Mesodermal cell (in vitro differentiated cells): ENCODE measurements around the gene UTP15.

ENCODE experiments used
- H3K27ac ChIP-seq: 2 replicates; pipeline ENCODE4 v1.7.0; 2013; ENCODE audit warnings: mild to moderate bottlenecking, low read depth, low read length, moderate library complexity; ENCODE audit not compliant: severe bottlenecking
- H3K36me3 ChIP-seq: 2 replicates; pipeline ENCODE4 v1.7.1; 2013; ENCODE audit warnings: mild to moderate bottlenecking, low read length, moderate library complexity; ENCODE audit not compliant: control insufficient read depth, insufficient read depth
- H3K4me1 ChIP-seq: one replicate; pipeline ENCODE4 v1.7.1; 2013; ENCODE audit warnings: mild to moderate bottlenecking, low read length; ENCODE audit not compliant: insufficient read depth, control insufficient read depth, poor library complexity, severe bottlenecking
- H3K4me3 ChIP-seq: 2 replicates; pipeline ENCODE4 v1.7.0; 2013; ENCODE audit warnings: low read length, control low read depth, mild to moderate bottlenecking; ENCODE audit not compliant: insufficient read depth, poor library complexity, severe bottlenecking; ENCODE audit errors: extremely low read depth
- H3K9me3 ChIP-seq: 2 replicates; pipeline ENCODE4 v1.7.1; 2013; ENCODE audit warnings: mild to moderate bottlenecking, low read length, moderate library complexity; ENCODE audit not compliant: control insufficient read depth
- WGBS, 2 experiments: methylation state at CpG; one replicate each; pipeline ENCODE4 v1.1.5; 2013; ENCODE audit warnings: missing lambda C conversion rate in 2 of 2; ENCODE audit not compliant: insufficient coverage in 2 of 2; 5-methylcytosine and 5-hydroxymethylcytosine counted together

Gene UTP15

GRCh38 chr5:73564675-73565074 is 868 bp upstream of the UTP15 start:
- peak overlapping the region; percentile 73 for H3K4me3 ChIP-seq
- peaks cover 37% of the 10 kb centered on the region for H3K36me3 ChIP-seq
- H3K9me3 ChIP-seq: no peaks in the 10 kb centered on the region
- peaks cover 8% of the 10 kb centered on the region for H3K4me1 ChIP-seq
- H3K27ac ChIP-seq: peak overlapping the region; percentile 74
- WGBS, 2 experiments: 11% methylated on average over 9 of the region's 9 CpGs

- peaks cover 8% of the 10 kb centered on the region for H3K4me1 ChIP-seq
- WGBS, 2 experiments: 0 to 3% methylated on average over 2 to 7 of the region's 8 CpGs
Measured at GRCh38 chr5:73565969-73566547, 515 bp downstream of the UTP15 start.

GRCh38 chr5:73582285-73583145 is 17.0 kb downstream of the UTP15 start:
- no peaks in the 10 kb centered on the region for H3K9me3 ChIP-seq
- WGBS, 2 experiments: no CpG with 5 or more reads among the region's 3 CpGs
- H3K4me3 ChIP-seq: no peak overlapping the region
- H3K36me3 ChIP-seq: peaks cover 31% of the 10 kb centered on the region
- H3K4me1 ChIP-seq: no peaks in the 10 kb centered on the region
- no peak overlapping the region for H3K27ac ChIP-seq

More at GRCh38 chr5:73565969-73566547, 515 bp downstream of the UTP15 start:
- peak overlapping the region; percentile 73 for H3K4me3 ChIP-seq
- no peaks in the 10 kb centered on the region for H3K9me3 ChIP-seq
- H3K36me3 ChIP-seq: peaks cover 39% of the 10 kb centered on the region
- H3K27ac ChIP-seq: peak overlapping the region; percentile 74

GRCh38 chr5:73587923-73588322 is 22.4 kb downstream of the UTP15 start:
- H3K4me3 ChIP-seq: no peak overlapping the region
- no peaks in the 10 kb centered on the region for H3K9me3 ChIP-seq
- peaks cover 3% of the 10 kb centered on the region for H3K4me1 ChIP-seq
- no peaks in the 10 kb centered on the region for H3K36me3 ChIP-seq
- WGBS, 2 experiments: no CpG with 5 or more reads among the region's 1 CpG
- H3K27ac ChIP-seq: no peak overlapping the region

GRCh38 chr5:73591102-73591695 is 25.7 kb downstream of the UTP15 start:
- Histone ChIP-seq H3K36me3 (no peaks in the 10 kb centered on the region), H3K9me3 (no peaks in the 10 kb centered on the region), H3K4me3 (no peak overlapping the region), H3K4me1 (peaks cover 3% of the 10 kb centered on the region), H3K27ac (no peak overlapping the region)
- WGBS, 2 experiments: no CpG with 5 or more reads among the region's 4 CpGs

- Histone ChIP-seq H3K36me3 (no peaks in the 10 kb centered on the region), H3K9me3 (no peaks in the 10 kb centered on the region), H3K4me3 (no peak overlapping the region), H3K27ac (no peak overlapping the region), H3K4me1 (peaks cover 3% of the 10 kb centered on the region)
- WGBS, 2 experiments: 60 to 100% methylated on average over 1 of the region's 4 CpGs
Measured at GRCh38 chr5:73591698-73592501, 26.4 kb downstream of the UTP15 start.

GRCh38 chr5:73592551-73592950 is 27.0 kb downstream of the UTP15 start:
- Histone ChIP-seq H3K4me3 (no peak overlapping the region), H3K4me1 (peaks cover 3% of the 10 kb centered on the region), H3K27ac (no peak overlapping the region), H3K36me3 (no peaks in the 10 kb centered on the region), H3K9me3 (no peaks in the 10 kb centered on the region)
- WGBS, 2 experiments: 80% methylated on average over 1 of the region's 1 CpG; no CpG with 5 or more reads in 1 of the 2 experiments

GRCh38 chr5:73596705-73597328 is 31.3 kb downstream of the UTP15 start:
- peaks cover 3% of the 10 kb centered on the region for H3K4me1 ChIP-seq
- no peak overlapping the region for H3K27ac ChIP-seq
- peaks cover 4% of the 10 kb centered on the region for H3K9me3 ChIP-seq

GRCh38 chr5:73599380-73599779 is 33.8 kb downstream of the UTP15 start:
- Histone ChIP-seq H3K27ac (no peak overlapping the region), H3K9me3 (peaks cover 4% of the 10 kb centered on the region), H3K4me1 (no peaks in the 10 kb centered on the region), H3K36me3 (no peaks in the 10 kb centered on the region), H3K4me3 (no peak overlapping the region)
- 88 to 94% methylated on average over 1 to 2 of the region's 3 CpGs for WGBS, 2 experiments

More at GRCh38 chr5:73596705-73597328, 31.3 kb downstream of the UTP15 start:
- no peaks in the 10 kb centered on the region for H3K36me3 ChIP-seq
- H3K4me3 ChIP-seq: no peak overlapping the region

- H3K9me3 ChIP-seq: peaks cover 4% of the 10 kb centered on the region
- no peak overlapping the region for H3K4me3 ChIP-seq
- 85 to 100% methylated on average over 2 of the region's 5 CpGs for WGBS, 2 experiments
- no peaks in the 10 kb centered on the region for H3K4me1 ChIP-seq
- H3K27ac ChIP-seq: no peak overlapping the region
- no peaks in the 10 kb centered on the region for H3K36me3 ChIP-seq
Measured at GRCh38 chr5:73603998-73604397, 38.5 kb downstream of the UTP15 start.
